ENCODE results near the gene KRT78. TPM values are rescaled to one million over a fixed set of nuclear protein-coding genes. Genes with fewer than 3 reads are reported as not detected.

Gene KRT78
- total and polyA plus RNA-seq, 2 of the 13 experiments (the other 11 are each of a cell fraction or from before 2014, with no cell fraction given): not detected

- intact Hi-C loops (cut with micrococcal nuclease; ENCODE audit: unreplicated experiment): no loop called here
- Histone ChIP-seq H3K9ac (ENCODE audit: insufficient read depth, low read depth, low read length) (no peak overlapping the region), H3K27me3 (ENCODE audit: control insufficient read depth in 1 of 2, insufficient read depth in 2 of 2, low read length in 2 of 2) (peaks cover 2 to 41% of the 10 kb centered on the region in 2 experiments; a peak in 4 of 5 replicates), H3K36me3 (replicated peaks in 1 of 2; ENCODE audit: control insufficient read depth in 1 of 2, insufficient read depth in 2 of 2, low read length in 2 of 2) (no peaks in the 10 kb centered on the region), H3K9me3 (ENCODE audit: low read length) (no peaks in the 10 kb centered on the region), H3K27ac (ENCODE audit: extremely low read length, insufficient read depth, low read length) (no peak overlapping the region), H3K4me1 (ENCODE audit: insufficient read depth, low read length) (no peaks in the 10 kb centered on the region), H3K4me2 (ENCODE audit: low read depth, low read length) (no peak overlapping the region), H3K4me3 (replicated peaks in 1 of 3; ENCODE audit: insufficient read depth in 1 of 3, low read depth in 2 of 3, low read length in 3 of 3) (no peak overlapping the region), H2AFZ (ENCODE audit: low read length) (no peak overlapping the region), H4K20me1 (ENCODE audit: insufficient read depth, low read length) (no peaks in the 10 kb centered on the region), H3K79me2 (ENCODE audit: insufficient read depth, low read length) (no peaks in the 10 kb centered on the region)
- FAIRE-seq (no peak), ATAC-seq (no peak), DNase-seq (ENCODE audit: low spot score) (no peak)
- no peak for TF ChIP-seq THAP9 (CRISPR knock-in tag; IDR thresholded peaks at IDR 0.05; ENCODE audit: borderline replicate concordance)
- no peak for TF ChIP-seq NFIC (IDR thresholded peaks at IDR 0.05; ENCODE audit: low read length)
- TF ChIP-seq ZMYM3 (CRISPR knock-in tag; IDR thresholded peaks at IDR 0.05): no peak
- no peak for TF ChIP-seq ARNT2 (CRISPR knock-in tag; IDR thresholded peaks at IDR 0.05; ENCODE audit: low read depth)
- TF ChIP-seq, protein P1, sequence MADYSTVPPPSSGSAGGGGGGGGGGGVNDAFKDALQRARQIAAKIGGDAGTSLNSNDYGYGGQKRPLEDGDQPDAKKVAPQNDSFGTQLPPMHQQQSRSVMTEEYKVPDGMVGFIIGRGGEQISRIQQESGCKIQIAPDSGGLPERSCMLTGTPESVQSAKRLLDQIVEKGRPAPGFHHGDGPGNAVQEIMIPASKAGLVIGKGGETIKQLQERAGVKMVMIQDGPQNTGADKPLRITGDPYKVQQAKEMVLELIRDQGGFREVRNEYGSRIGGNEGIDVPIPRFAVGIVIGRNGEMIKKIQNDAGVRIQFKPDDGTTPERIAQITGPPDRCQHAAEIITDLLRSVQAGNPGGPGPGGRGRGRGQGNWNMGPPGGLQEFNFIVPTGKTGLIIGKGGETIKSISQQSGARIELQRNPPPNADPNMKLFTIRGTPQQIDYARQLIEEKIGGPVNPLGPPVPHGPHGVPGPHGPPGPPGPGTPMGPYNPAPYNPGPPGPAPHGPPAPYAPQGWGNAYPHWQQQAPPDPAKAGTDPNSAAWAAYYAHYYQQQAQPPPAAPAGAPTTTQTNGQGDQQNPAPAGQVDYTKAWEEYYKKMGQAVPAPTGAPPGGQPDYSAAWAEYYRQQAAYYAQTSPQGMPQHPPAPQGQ (CRISPR knock-in tag; IDR thresholded peaks at IDR 0.05; ENCODE audit: borderline replicate concordance): no peak
- in situ Hi-C loops (cut with HindIII; ENCODE audit: extremely low pct_ligation_motif_present, low pct_unique_long_range_greater_than_20kb): no loop called here
- CTCF ChIA-PET (ENCODE audit: low intra/inter-chr PET ratio, low total read pairs): no interaction called here
- no TSS peak for BruUV-seq (replicated peaks)
- POLR2A ChIA-PET: no interaction called here
- WGBS (ENCODE audit: low lambda C conversion rate): 27% methylated on average over 8 of the region's 10 CpGs
These were observed 35.5 kb downstream of the KRT78 start for GRCh38 chr12:52813203-52813819.
